Islet precursor cell (in vitro differentiated cells): ENCODE results near the gene PRKG1.
"Not testable (repeated sequence)": the region's sequence is repeated elsewhere in the genome, so short reads cannot be mapped to it uniquely, and the experiment has no call there.

Source experiments
- DNase-seq: peaks from one replicate; pipeline ENCODE4 v3.0.0-alpha.2; 2018

PRKG1 gene

DNA sequence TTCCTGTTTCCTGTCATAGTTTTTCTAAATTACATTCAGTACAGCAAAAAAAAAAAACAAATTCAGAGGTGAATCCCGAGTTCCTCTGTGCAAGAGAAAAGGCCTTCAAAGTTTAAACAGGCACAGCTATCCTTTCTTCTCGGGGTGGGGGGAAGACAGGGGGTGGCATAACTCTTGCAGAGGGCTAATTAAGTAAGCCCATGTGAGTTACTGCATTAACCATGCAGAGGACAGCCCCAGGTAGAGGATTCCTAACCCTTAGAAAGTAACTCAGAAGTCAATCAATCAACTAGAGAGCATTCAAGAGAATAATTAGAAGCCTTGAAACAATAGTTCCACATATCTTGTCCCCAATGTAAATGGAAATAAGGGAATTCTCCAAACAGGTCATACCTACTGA is 454.2 kb downstream of the PRKG1 start:
- DNase-seq, result no peak

DNA sequence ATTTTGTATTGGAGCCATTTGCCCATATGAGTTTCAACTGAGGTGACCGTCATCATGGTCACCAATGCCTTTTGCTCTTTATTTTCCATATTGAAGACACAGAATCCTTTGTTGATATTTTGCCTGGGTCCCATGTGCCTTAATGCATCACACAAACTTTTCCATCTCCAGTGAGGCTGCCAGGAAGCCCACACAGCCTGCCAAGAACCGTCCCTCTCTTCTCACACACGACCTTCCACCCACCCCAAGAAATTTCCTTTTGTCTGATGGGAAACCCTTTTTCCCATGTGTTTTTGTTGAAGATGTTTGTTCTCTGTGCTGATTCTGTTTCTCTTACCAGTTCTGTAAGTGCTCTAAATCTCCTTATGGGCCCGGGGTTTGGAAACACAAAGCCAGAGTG is 456.3 kb downstream of the PRKG1 start:
- DNase-seq, result no peak

DNA sequence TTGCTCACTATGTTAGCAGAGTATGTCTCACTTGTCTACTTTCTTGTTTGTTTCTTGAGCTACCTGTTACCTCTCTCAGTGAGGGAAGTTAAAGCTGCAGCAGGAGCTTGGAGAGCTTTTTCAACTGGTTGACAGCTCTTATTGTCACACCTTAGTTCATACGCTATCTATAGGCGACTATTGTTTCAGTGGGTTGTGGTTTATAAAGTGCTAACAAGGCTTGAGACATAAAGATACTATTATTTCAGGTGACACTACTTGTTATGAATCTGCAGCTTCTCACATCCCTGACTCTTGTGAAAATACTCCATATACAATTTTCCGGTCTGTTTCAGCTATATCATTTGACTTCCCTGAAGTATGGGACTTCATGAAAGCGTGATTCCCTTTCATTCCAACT is 457.8 kb downstream of the PRKG1 start:
- DNase-seq, result no peak

DNA sequence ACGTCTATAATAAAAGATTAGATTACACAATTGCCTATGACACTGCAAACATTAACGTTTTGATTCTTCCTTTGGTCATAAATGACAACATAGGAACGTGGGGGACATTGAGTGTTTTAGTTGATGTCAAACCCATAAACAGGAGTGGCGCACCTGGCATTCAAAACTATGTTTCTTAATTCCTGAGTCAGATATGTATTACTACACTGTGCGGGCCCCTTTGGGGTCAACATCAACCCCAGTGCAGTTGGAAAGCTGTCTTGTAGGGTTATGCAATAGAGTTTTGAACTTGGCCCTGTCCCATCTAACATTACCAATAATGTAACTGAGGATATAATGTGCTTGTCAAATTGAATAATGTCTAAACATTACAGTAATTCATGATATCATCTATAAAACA is 468.6 kb downstream of the PRKG1 start:
- DNase-seq, result no peak

DNA sequence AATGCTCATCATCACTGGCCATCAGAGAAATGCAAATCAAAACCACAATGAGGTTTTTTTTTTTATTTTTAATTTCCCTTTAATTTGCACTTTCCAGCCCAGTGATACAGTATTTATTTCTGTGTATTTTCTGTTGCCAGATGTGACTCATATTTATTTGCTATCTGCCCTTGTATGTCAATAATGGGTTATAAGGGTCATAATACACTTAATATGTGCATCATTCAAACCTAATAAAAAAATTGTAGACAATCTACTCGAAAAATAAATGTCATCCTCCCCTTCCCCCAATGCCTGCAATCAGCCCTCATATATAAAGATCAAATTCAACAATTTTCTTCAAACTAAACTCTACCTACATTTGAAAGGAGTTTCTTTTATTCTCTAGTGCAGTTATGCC is 470.6 kb downstream of the PRKG1 start:
- no peak for DNase-seq

DNA sequence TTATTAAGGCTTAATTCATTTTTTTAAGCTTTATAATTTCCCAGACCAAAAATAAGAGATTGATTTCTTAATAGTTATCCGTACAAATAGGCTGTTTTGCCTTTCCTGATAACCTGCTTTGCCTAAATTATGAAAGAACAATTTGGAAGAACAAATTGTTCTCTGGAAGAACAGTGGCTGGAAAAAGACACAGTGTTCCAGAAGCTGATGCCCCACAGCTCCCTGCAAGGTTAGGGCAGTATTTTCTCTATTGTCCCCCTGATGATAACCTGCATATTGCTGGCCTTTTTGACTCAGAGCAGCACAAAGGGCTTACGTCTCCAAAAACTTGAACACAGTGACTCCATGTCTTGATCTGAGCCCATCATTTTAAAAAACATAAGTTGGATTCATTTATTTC is 473.7 kb downstream of the PRKG1 start:
- DNase-seq, result no peak

DNA sequence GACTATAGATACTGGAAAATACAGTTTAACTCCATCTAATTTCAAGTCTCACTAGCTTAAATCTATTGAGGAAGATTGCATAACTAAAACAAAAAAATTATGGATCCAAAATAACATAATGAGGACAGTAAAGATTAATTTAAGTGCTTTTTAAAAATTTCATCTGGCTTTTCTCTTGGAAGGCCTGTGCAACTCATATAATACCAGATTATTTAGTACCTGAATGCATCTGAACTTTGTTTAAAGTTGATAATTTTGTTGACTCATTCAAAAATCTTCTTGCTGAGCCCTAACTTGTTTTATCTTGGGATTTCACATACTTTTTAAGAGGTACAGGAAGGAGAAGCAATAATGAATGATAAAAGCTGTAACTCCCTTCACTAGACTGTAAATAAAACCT is 478.6 kb downstream of the PRKG1 start:
- DNase-seq, result no peak

DNA sequence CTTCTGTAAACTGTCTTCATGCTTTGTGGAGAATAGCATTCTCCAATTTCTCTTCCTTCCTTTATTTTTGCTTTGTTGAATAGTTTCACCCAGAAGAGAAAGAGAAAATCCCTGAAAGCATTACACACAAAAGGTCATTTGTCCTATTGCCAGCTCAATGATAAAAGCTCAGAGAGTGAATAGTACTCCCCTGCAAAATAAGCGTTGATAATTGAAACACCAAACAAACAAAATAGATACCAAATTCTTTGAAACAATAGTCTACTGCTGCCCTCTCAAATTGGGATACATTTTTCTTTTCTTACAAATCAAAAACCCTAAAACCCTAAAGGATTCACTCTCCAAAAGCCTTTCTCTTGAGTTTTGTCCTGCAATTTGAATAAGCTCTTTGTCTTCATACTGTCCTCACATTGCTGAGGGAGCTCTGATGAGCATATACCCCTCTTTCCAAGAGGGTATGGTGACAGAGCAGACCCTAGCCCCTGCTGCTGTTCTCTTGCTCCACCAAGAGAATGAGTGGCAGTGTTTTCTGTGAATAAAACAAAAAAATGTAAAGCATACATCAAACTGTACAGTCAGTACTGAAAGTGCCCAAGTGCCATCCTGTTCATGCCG is 490.7 kb downstream of the PRKG1 start:
- no peak for DNase-seq

DNA sequence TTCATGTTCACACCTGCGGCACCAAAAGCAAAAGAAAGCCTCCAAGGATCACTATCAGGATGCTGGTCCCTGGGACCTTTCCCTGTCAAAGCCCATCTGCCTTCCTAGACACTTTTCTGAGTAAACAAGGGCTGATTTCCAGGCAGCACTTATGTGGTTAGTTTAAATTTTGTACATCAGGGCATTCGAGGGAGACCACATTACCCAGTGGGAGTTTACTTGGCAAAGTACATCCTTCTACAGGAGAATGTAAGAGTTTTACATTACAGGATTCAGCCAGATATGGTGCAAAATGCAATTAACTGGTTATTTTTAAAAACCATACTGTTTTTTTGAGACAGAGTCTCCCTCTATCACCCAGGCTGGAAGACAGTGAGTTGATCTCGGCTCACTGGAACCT is 493.0 kb downstream of the PRKG1 start:
- DNase-seq, result no peak

DNA sequence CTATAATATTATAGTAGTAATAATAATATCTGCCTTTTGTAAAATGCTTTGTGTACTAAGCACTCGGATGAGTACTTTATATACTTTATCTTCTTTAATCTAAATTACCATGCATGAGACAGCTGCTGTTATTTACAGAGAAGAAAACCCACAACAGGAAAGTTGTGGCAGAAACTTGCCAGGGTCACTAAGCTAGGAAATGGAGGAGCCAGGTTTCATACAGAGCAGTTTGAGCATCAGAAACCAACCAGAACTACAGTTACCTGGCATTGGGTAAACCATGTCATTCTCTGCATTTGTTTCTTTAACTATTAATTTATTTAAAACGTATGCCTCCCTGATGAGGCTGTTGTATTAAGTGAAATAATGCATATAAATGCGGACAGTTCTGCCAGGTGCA is 495.2 kb downstream of the PRKG1 start:
- no peak for DNase-seq

DNA sequence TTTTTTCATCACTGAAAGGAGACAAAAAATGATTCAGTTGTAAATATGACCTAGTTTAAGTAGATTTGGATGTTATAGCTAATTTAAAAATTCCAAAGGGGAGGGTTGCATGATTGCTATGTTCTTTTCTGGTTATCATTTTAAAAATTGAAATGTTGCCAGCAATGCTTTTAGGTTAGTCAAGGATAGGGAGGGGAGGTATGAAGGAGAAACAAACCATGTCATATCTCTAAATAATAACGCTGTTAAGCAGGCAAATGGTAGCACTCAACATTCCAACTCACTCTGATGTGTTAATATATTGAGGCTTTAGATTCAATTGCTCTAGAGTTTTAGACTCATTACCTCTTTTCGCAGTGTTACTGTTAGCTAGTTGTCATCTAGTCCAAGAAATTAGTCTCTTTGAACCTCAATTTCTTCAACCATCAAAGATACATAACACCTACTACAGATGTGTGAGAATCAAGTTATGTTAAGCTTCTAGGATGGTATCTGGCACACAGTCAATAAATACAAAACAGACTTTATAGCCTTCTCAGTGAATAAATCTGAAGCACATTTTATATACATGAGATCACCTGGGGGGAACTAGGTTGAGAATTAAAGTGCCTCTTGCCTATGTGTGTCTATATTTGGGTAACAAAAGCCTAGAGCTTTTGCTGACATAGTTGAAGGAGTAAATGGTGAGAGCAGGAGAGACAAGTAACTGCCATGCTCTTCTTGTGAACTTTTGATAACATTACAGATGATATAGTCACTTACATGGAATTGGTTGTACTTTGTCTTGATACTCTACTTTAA is 500.2 kb downstream of the PRKG1 start:
- DNase-seq, result no peak

DNA sequence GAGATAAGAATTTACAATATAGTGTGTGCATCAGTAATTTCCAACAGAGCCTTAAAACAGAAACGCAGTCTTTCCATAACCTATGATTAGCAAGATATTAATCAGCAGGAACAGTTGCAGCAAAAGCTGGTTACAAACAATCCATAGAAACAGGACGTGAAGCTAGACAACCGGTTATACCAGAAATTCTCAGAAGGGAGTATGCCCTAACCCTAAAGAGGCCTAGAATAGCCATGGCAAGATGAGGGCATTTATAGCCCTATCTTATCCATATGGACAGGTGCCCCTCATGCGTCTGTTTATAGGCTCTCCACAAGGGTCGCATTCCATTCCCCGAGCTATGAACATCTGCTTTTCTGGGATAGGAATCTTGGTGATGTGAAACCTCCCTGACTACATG is 506.9 kb downstream of the PRKG1 start:
- DNase-seq, result not testable (repeated sequence)

DNA sequence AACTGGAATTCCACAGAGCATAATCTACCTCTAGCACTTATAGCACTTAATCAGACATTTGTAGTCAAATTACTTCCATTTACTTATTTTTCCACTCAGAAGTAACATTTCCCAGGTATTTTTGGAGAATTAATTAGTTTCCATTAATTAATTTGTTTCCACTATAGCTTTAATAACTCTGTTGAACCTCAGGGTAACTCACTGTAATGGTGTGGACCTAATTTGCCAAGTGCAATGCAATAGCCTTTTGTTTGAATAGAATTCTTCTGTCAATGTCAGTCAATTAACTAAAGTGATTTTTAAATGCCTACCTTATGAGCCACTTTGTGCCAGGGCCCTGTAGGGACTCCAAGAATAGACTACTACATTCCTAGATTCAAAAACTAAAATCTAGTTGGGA is 509.7 kb downstream of the PRKG1 start:
- DNase-seq, result no peak

DNA sequence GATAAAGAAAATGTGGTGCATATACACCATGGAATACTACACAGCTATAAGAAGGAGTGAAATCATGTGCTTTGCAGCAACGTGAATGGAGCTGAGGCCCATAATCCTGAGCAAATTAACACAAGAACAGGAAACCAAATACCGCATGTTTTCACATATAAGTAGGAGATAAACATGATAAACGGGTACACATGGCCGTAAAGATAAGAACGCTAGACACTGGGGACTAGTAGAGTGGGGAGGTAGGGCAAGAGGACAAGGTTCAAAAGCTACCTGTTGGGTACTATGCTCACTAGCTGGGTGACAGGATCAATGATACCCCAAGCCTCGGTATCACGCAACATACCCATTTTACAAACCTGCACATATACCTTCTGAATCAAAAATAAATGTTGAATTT is 511.5 kb downstream of the PRKG1 start:
- no peak for DNase-seq

DNA sequence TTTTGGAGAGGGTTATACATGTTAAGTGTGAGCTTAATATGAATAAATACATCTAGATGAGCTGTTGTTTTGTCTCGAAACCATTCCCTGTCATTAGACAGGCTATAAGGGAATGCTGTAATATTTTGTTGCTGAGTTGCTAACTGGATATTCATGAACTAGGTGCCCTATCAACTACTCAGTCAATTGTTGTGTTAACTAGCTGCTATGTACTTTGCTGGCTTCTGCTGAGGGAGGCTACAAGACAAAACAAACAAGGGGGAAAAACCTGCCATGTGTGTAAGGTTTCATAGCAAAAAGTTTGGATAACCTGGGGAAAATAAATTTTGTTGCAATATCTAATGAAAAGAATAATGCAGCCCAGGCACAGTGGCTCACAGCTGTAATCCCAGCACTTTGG is 514.7 kb downstream of the PRKG1 start:
- DNase-seq, result no peak

DNA sequence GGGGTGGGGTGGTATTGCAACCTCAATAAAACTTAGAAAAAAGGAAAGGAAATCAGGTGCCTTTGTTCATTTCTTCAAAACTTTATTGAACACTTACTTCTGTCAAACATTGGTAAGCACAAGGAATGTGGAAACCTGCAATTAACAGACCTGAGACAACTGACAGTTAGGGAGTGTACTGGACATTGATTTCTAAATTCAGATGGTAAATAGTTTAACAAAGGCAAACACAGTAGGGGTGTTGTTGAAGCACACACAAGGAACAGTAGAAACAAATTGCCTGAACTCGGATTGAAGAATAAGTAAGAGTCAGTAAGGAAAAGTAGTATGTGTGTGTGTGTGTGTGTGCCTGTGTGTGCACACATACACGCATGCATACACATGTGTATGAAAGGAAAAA is 516.5 kb downstream of the PRKG1 start:
- no peak for DNase-seq

DNA sequence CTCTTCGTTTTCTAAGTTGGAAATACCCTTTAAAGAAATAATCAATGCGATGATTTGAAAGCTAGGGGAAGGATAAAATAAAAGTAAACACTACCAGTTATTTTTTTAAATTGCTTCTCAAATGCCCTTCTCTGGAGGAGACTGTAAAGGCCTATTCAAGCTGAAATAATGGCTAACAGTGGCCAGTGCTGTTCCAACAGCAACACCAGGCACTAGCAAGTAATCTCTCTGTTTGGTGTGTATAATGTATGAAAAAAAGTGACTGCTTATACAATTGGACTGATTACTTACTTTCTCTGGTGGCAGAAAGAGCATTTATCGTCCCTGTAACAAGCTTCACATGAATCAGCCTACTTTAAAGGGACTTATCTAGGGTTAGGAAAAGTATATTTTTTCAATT is 522.4 kb downstream of the PRKG1 start:
- no peak for DNase-seq

DNA sequence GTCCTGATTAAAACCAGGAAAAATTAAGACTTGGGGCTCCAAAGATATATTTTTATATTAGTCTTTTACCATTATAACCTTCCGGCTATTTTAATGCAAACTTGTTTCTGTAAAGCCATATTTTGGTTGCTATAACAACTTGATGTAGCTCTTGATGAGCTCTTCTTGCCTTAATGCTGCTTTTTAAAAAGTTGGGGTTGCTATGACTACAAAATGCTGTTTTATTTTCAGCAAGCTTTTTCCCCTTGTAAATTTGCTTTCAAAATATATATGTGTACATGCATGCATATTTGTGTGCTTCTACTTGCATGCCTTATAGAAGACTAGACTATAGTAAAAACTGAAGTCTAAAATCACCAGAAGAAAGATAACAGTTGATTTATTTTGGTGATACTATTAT is 525.4 kb downstream of the PRKG1 start:
- DNase-seq, result no peak

DNA sequence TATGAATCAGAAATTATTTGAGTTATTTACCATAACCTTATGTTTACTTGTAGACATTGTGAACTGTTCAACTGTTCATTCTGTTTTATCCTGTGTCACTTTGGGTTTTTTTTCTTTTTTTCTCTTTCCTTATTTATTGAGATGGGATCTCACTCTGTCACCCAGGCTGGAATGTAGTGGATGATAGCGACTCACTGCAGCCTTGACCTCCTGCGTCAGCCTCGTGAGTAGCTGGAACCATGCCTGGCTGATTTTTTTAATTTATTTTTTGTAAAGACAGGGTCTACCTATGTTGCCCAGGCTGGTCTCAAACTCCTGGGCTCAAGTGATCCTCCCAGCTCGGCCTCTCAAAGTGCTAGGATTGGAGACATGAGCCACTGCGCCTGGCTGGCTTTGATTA is 528.0 kb downstream of the PRKG1 start:
- DNase-seq, result no peak

DNA sequence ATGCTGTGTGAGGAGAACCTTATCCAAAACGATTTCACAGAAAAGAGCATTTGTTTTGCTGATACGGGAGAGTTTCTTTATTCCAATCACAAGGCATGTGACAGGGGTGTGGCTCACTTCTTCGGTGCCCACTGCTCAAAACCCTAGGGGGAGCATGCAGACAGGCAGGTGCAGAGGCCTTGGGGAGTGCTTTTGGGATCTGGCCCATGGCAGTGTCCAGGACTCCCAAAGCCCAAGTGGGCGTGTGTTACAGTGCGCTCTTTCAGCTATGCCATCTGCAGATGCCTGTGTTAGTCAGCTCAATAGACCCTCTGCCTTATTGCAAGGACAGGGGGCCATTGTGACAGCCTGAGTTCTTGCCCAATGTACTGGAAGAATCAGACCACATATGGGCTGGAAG is 530.3 kb downstream of the PRKG1 start:
- no peak for DNase-seq

DNA sequence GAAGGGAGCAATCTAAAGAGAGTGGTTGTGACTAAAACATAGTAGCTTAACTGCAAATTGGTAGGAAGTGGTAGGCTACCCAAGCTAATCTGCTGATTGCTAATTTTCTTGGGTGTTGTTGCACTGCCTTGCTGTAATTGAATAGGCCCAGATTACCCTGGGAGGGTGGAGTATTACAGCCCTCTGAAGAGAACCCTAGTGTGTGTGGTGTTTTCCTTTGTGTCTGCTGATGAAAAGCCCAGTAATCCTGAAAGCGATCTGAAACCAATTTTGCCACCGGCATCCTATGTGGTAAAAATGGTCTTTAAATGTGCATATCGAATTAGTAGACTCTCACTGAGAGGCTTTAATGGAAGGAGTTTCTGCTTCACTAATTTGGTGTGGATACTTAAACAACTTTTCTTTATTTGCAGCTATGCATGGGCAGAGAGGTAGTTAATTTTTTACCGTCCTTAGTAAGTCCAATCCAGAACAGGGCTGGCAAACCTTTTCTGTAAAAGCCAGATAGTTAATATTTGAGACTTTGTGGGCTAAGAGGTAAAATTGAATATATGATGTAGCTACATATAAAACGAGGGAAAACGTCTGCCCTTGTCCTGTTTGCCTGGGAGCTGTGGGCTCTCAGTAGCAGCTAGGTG is 532.7 kb downstream of the PRKG1 start:
- no peak for DNase-seq

DNA sequence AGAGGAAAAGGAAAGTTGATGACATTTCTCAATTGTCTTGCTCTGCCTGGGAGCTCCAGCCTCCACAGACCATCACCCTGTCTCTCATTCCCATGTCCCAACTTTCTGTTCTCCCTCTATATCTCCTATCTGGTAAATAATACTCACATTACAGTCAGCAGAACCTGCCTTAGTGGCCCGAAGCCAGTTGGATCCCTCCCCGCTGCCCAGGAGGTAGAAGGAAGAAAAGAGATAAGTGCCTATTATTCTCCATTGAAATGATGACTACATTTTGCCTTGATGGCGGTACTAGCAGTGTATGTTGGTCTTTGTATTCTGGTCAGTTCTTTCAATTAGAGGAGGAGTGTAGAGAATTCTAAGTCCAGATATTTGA is 533.2 kb downstream of the PRKG1 start:
- no peak for DNase-seq

DNA sequence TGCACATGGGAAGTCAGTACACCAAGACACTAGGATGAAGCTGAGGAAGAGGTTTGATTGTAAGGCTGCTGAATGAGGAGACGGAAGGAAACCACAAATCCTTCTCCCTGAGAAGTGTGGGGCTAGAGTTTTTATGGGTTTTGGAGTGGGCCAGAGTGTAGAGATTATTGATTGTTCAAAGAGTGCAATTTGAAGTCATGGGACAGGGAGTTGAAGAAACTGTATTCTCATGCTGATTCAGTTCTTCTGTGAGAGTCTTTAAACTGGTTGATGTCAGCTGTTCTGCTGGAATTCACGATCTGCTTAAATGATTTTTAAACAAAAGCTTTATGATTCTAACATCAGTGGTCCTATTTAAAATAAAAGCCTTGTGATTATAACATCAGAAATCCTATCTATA is 533.9 kb downstream of the PRKG1 start:
- no peak for DNase-seq

DNA sequence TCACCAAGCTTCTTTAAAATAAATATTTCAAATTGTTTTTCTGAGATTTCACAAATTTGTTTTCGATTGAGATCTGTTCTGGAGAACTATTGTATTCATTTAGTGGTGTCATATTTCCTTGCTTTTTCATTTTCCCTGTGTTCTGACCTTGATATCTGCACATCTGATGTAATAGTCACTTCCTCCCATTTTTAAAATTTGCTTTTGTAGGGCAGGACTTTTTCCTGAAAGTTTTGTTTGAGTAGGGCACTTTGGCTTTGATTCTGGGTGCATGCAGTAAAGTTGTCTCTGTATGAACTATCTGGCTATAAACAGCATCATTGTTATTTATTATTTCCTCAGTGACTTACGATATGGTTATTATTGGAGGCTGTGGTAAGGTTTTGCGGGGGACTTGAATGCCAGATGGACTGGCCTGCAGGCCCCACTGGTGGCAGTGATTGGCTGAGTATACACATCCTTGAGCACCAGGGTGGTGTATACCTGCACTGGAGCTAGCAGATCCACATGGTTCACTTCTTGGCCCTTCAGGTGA is 541.5 kb downstream of the PRKG1 start:
- no peak for DNase-seq
